GM20431 (cell line): ENCODE measurements around the gene RHBDF1.

Source experiments
- in situ Hi-C: fragments of 300-500 bp; cut with MseI, MboI; formaldehyde crosslinking; loops from one replicate; pipeline ENCODE4 v1.15.0; 2020; ENCODE audit warnings: low sequenced_read_pairs; ENCODE audit not compliant: unreplicated experiment

The RHBDF1 gene, protein sequence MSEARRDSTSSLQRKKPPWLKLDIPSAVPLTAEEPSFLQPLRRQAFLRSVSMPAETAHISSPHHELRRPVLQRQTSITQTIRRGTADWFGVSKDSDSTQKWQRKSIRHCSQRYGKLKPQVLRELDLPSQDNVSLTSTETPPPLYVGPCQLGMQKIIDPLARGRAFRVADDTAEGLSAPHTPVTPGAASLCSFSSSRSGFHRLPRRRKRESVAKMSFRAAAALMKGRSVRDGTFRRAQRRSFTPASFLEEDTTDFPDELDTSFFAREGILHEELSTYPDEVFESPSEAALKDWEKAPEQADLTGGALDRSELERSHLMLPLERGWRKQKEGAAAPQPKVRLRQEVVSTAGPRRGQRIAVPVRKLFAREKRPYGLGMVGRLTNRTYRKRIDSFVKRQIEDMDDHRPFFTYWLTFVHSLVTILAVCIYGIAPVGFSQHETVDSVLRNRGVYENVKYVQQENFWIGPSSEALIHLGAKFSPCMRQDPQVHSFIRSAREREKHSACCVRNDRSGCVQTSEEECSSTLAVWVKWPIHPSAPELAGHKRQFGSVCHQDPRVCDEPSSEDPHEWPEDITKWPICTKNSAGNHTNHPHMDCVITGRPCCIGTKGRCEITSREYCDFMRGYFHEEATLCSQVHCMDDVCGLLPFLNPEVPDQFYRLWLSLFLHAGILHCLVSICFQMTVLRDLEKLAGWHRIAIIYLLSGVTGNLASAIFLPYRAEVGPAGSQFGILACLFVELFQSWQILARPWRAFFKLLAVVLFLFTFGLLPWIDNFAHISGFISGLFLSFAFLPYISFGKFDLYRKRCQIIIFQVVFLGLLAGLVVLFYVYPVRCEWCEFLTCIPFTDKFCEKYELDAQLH

GRCh38 chr16:72561-73548 lies at the start of gene RHBDF1:
Gene RHBDF1, minus strand, starts transcription at chr16:72631. Its CDS starts 7,616 bp downstream, at chr16:65015.
- in situ Hi-C loops = no loop called here

DNA sequence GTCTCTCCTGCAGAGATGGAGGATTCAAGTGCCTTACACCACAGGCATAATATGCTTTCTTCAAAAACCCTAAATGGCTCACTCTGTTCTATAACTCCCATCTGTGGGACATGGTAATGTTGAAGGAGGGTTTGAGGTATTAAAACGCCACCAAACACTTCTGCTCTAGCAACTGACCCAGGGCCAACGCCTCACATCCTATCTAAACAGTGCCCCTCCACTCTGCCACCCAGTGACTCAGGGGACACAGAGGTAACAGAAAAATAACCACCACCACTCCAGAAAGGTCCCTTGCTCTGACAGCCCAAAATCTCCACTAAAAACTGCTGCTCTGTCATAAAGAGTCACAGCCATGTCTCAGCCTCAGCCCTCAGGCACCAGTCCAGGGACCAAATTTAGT lies 48.3 kb upstream of the RHBDF1 start:
- in situ Hi-C loops = no loop called here

DNA sequence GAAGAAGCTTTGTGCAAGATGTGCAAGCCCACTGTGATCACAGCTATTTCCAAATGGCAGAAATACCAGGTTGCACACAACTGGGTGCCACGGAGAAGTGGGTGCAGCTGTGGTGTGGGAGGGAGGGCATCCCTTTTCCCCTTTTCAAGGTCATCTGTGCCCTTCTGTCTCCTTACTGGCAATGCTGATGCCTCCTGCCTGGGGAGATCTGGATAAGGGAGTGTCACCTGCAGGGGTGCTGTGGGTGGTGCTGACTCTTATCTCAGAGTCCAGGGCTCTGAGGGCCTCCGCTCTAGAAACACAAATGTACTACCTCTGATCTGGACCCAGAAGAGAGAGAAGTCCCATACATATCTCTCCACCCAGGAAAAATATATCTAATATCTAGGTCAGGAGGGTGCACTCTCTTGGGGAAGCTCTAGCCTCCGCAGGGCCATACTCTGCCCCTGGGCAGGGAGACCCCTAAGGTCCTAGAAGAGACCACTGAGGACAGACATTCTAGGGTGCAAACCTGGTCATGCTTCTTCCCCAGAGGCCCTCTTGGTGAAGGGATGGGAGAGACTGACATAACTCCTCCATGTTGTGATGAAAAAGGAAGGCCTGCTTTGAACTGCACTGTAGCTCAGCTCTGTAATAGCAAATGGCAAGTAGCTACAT lies 47.5 kb upstream of the RHBDF1 start:
- in situ Hi-C loops = loop anchor here (5.0 kb wide), 1 partner anchor 62 kb away; the partner anchor contains the start of gene HBQ1

DNA sequence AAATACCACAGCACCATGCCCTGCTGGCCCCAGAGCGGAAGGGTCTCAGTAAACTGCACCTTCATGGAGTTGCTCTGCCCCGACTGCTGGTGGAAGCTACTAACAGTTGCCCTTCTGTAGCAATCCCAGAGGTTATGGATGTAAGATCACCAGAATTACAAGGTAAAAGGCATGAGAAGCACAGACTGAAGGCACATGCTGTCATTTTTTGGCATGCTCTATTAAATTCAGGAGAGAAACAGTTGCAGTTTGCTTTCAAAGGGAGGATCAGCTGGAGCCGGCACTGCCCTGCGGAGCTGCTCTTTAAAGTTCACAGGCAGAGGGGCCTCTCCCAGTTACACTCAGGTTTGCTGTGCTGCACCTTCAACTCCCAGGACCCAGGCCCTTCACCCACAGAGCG lies 46.9 kb upstream of the RHBDF1 start:
- in situ Hi-C loops = loop anchor here (5.0 kb wide), 1 partner anchor 63 kb away; the partner anchor contains the start of gene HBQ1

GRCh38 chr16:118857-119256 lies 46.4 kb upstream of the RHBDF1 start:
- in situ Hi-C loops = loop anchor here (5.0 kb wide), 1 partner anchor 63 kb away; the partner anchor contains the start of gene HBQ1

DNA sequence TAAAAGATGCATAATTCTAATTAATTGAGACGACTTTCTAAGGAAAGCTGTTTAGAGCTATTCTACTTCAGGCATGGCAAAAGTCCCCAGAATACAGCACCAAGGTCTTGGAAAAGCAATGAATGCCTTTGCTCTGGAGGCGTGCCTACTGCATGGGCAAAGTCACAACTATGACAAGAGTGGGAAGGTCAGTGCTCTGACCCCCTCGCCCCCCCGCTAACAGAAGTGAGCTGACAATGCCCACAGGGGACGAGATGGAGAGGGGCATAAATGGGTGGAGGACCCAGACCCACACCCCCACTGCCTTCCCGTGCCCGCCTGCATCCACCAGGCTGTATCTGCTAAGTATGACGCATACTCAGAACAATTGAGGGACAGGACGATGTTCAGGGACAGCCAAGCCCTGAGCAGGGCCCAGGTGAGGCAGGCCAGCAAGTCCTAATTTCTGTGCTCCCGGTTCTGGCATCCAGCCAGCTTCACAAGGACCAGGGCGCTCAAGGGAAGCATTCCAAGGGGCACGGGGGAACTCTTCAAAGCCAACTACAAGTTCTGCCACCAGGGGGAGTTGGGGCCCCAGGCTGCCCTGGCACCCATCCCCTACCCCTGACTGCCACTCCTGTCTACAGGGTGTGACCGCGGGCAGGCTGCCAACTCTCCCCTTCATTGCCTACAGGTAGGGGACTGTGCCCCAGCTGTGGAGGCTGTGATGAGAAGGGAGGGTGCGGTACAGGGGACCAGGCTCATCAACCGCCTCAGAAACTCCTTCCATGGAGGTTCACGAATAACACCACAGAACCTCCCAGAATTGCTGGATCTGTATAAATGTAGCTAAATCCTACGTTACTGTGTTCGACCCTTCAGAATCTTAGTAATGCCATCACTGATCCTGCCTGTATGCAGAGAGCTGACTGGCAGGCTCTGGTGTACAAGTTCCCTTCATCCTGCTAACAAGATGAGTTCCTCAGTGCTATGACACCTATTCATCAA lies 45.2 kb upstream of the RHBDF1 start:
- in situ Hi-C loops = loop anchor here (5.0 kb wide), 1 partner anchor 65 kb away; the partner anchor contains the start of gene HBQ1

DNA sequence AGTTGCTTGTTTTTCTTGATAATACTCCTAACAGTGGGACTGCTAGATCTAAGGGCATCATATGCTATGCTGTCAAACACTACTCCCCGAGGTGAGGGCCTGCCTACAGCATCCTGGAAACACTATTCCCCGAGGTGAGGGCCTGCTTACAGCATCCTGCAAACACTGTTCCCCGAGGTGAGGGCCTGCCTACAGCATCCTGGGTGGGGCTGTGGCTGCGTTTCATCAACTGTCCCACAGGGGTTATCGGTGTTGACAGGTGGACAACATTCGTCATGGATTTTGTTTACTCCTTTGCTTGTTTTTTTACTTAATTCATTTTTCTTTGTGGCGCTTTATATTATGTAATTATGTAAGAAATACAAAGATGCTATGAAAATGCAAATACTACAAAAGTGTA lies 43.6 kb upstream of the RHBDF1 start:
- in situ Hi-C loops = loop anchor here (5.0 kb wide), 1 partner anchor 66 kb away; the partner anchor contains the start of gene HBQ1

GRCh38 chr16:114327-114726 lies 41.9 kb upstream of the RHBDF1 start:
- in situ Hi-C loops = no loop called here

DNA sequence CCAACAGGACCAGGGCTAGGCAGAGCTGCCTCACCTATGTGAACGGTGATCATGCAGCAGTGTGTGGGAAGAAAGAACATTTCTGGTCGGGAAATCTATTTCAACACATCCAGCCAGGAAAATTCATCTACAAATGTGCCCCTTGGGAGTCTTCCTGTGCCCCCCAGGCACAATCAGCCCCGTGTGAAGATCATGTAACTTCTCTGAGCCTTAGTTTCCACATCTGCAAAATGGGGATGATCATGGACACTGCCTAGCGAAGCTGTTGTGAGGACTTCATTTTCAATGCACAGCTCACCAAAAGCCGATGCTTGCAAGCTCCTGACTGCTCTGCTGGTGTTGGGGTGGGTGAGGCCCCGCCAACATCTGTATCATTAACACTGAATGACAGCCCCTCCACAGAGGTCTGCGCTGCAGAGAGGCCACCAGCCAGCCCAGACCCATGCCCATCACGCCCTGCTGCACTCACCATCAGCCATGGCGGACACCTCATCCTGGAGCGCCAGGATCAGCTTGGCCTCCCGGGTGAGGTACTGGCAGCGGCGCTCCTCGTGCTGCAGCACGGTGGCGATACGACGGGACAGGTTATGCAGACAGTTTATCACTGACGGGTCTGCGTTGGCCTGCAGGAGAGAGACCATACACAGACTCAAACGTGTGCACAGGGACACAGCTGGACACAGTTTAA lies 39.9 kb upstream of the RHBDF1 start:
- in situ Hi-C loops = no loop called here

GRCh38 chr16:106623-107324 lies 34.3 kb upstream of the RHBDF1 start:
- in situ Hi-C loops = no loop called here

DNA sequence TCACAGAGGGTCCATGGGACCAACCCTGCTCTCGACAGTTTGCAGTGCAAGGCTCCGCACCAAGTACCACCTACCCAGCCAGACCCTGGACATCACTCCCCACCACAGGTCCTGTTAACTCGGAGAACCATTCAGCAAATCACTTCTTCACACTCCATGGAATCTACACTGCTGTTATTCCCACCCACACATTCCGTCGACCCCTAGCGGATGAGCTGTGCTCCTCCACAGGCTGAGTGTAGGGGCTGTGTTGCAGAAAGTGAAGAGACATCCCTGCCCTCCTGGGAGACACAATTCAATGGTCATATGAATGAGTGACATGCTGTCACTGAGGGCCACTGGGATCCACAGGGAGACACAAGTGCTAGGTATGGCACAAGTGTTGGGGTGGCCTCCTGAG lies 33.1 kb upstream of the RHBDF1 start:
- in situ Hi-C loops = no loop called here

DNA sequence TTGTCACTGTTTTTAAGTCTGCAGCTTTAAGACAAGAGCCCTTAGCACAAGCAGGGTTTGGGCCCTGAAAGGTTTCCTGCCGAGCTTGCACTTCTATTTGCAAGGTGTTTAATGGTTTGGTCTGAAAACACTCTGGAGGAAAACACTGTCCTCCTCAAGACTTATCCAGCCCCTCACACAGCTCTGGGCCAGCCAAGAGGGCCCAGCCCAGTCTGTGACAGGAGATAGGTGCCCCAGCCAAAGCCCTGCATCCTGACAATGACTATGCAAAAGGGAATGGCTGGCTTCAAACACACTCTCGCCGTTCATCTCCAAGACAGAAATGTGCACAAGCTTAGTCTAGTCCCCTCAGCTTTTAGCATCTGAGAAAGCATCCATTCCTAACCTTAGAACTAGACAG lies 32.5 kb upstream of the RHBDF1 start:
- in situ Hi-C loops = no loop called here

GRCh38 chr16:104355-104754 lies 31.9 kb upstream of the RHBDF1 start:
- in situ Hi-C loops = no loop called here

DNA sequence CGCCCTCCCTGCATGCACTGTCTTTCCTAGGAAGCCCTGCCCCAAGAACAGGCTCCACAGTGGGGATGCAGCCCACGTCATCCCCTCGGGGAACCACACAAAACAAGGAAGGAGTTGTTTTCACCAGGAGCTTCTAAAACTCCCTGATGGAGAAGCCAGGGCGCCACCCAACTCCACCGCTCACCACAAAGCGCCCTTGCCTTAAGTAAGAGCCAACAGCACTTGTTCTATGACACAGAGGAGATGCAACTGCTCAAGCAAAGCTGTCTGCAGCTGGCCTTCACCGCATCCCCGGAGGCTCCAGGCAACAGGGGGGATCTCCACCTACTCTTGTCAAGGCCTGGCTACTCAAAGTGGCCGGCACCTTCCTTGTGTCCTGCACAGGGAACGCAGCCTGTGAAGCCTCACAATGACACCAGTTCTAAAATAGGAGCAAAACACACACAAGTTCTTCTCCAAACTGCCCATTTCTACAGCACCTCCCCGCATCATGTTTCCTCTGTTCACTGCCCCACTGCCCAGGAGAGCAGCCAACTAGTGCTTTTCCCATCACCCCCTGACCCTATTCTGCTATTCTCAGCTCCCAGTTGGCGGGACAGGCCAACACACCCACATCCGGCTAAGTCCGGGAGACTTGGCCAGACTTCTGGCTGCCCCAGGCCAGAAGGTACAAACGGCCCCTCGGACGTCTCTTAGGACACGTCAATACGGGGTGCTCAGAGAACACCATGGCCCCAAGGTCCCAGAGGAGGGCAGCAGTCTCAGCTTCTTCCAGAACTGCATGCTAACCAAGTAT lies 29.8 kb upstream of the RHBDF1 start:
- in situ Hi-C loops = no loop called here

DNA sequence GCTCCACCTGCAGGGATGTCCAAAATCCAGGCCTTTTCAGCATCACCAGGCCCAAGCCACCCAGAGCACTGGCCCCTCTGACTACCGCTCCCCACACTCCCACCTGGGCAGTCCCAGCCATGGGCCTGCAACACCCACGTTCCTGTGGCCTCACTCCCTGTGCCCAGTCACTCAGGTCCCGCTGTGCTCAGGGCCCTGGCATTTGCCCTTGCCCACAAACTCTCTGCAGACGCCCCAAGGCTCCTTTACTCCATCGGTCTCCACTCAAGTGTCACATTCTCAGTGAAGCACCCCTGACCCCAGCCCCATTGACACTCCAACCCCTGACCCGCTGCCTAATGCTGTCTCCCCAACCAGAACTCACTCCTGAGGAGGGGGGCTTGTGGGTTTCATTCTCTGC lies 29.2 kb upstream of the RHBDF1 start:
- in situ Hi-C loops = no loop called here

- in situ Hi-C loops = no loop called here
These were observed 28.6 kb upstream of the RHBDF1 start for GRCh38 chr16:100989-101388.
